H1 (cell line): ENCODE results near the gene RPS28.

Experiments used
- CBX5 ChIP-seq: fragments of 300-800, 300-1000 bp; sonication (generic); IDR thresholded peaks from 2 replicates; pipeline ENCODE4 v1.7.1; 2016; ENCODE audit warnings: antibody characterized with exemption, low read length, low read depth
- EZH2 ChIP-seq: fragments of 200-600 bp; sonication (generic); IDR thresholded peaks from 2 replicates; pipeline ENCODE4 v1.7.1; 2012; ENCODE audit warnings: low read depth, mild to moderate bottlenecking, moderate library complexity, low read length, inconsistent platforms; ENCODE audit not compliant: severe bottlenecking
- JUN ChIP-seq: IDR thresholded peaks from 2 replicates; pipeline ENCODE4 v1.6.1; 2011; ENCODE audit warnings: low read depth, mild to moderate bottlenecking, improper control_type of control experiment, low read length
- NRF1 ChIP-seq: IDR thresholded peaks from 2 replicates; pipeline ENCODE4 v1.6.1; 2011; ENCODE audit warnings: mild to moderate bottlenecking, low read depth, low read length, improper control_type of control experiment
- POU5F1 ChIP-seq: IDR thresholded peaks from 2 replicates; pipeline ENCODE4 v1.6.1; 2011; ENCODE audit warnings: low read depth, mild to moderate bottlenecking, low read length, moderate library complexity
- SIN3A ChIP-seq, 2 experiments: IDR thresholded peaks in 1 of 2; conservative IDR thresholded peaks in 1 of 2; 2 replicates each; pipeline ENCODE4 v1.6.1; 2011 to 2012; ENCODE audit warnings: low read length in 2 of 2, improper control_type of control experiment in 1 of 2, low read depth in 1 of 2, mild to moderate bottlenecking in 1 of 2
- TAF1 ChIP-seq: IDR thresholded peaks from 2 replicates; pipeline ENCODE4 v1.6.1; 2011; ENCODE audit warnings: mild to moderate bottlenecking, low read depth, low read length

DNA sequence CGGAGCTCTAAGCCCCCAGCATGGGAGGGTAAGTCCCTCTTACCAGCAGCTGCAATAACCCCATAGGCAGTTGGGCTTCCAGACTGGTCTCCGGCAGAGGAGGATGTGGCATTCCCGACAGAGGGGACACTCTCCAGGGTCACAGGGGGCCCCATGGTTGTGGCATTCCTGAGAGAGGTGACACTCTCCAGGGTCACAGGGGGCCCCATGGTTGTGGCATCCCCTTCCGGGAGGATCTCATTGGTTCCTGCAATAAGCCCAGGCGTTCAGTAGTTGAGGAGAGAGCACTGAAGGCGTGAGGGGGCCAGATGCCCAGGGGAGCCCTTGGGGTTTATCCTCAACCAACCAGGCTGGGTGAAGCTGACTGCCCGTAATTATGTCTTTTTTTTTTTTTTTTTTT, 18.6 kb upstream of the RPS28 start:
- TF ChIP-seq JUN: no peak
- TF ChIP-seq CBX5: no peak
- no peak for TF ChIP-seq NRF1
- TF ChIP-seq POU5F1: no peak
- TF ChIP-seq EZH2: no peak
- TF ChIP-seq SIN3A (conservative IDR thresholded peaks at IDR 0.05 in 1 of 2, IDR thresholded peaks at IDR 0.05 in 1 of 2; ENCODE audit: low read depth in 1 of 2, low read length in 2 of 2): no peak
- TF ChIP-seq TAF1: no peak
